ENCODE measurements around the gene TPI1.

DNA sequence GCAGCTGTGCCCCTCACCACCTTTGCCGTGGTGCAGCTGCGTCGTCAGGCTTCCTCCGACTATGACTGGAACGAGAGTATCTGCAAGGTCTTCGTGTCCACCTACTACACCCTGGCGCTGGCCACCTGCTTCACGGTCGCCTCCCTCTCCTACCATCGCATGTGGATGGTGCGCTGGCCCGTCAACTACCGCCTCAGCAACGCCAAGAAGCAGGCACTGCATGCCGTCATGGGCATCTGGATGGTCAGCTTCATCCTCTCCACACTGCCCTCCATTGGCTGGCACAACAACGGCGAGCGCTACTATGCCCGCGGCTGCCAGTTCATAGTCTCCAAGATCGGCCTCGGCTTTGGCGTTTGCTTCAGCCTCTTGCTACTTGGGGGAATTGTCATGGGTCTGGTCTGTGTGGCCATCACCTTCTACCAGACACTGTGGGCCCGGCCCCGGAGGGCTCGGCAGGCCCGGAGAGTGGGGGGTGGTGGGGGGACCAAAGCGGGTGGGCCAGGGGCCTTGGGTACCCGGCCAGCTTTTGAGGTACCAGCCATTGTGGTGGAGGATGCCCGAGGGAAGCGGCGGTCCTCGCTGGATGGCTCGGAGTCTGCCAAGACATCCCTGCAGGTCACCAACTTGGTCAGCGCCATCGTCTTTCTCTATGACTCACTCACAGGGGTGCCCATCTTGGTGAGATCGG lies 43.1 kb upstream of the TPI1 start:
- TF ChIP-seq, protein P1, sequence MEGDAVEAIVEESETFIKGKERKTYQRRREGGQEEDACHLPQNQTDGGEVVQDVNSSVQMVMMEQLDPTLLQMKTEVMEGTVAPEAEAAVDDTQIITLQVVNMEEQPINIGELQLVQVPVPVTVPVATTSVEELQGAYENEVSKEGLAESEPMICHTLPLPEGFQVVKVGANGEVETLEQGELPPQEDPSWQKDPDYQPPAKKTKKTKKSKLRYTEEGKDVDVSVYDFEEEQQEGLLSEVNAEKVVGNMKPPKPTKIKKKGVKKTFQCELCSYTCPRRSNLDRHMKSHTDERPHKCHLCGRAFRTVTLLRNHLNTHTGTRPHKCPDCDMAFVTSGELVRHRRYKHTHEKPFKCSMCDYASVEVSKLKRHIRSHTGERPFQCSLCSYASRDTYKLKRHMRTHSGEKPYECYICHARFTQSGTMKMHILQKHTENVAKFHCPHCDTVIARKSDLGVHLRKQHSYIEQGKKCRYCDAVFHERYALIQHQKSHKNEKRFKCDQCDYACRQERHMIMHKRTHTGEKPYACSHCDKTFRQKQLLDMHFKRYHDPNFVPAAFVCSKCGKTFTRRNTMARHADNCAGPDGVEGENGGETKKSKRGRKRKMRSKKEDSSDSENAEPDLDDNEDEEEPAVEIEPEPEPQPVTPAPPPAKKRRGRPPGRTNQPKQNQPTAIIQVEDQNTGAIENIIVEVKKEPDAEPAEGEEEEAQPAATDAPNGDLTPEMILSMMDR (IDR thresholded peaks at IDR 0.05), result no peak
- no peak for TF ChIP-seq POLR2A (IDR thresholded peaks at IDR 0.05)

Data from right lobe of liver (tissue), 4 donors.